Activated naive CD4-positive, alpha-beta T cell treated with anti-CD3 and anti-CD28 coated beads for 36 hours (primary cell): ENCODE data around the gene WASF1. TPM values are rescaled to one million over a fixed set of nuclear protein-coding genes. Genes with fewer than 3 reads are reported as not detected.

Experiments used
- CTCF ChIA-PET: fragments of 350-600 bp; sonication (Branson Sonifier 250); formaldehyde crosslinking; loops from one replicate; lab custom pipeline; 2021; ENCODE audit warnings: antibody characterized with exemption; lab: Charles Lee
- DNase-seq: peaks from one replicate; pipeline ENCODE4 v3.0.0-alpha.2; 2020
- H3K27ac Mint-ChIP-seq: one replicate; pipeline ENCODE4 v1.8.0; 2021; ENCODE audit warnings: mild to moderate bottlenecking, mixed read lengths
- H3K27me3 Mint-ChIP-seq: one replicate; pipeline ENCODE4 v1.8.0; 2021; ENCODE audit warnings: low read depth, mixed read lengths
- H3K36me3 Mint-ChIP-seq: one replicate; pipeline ENCODE4 v1.8.0; 2021; ENCODE audit warnings: low read depth, mixed read lengths
- H3K4me1 Mint-ChIP-seq: one replicate; pipeline ENCODE4 v1.8.0; 2021; ENCODE audit warnings: low read depth, mixed read lengths
- H3K4me3 Mint-ChIP-seq: one replicate; pipeline ENCODE4 v1.8.0; 2021; ENCODE audit warnings: mild to moderate bottlenecking, moderate library complexity, mixed read lengths
- H3K9me3 Mint-ChIP-seq: one replicate; pipeline ENCODE4 v1.8.0; 2021; ENCODE audit warnings: mixed read lengths
- intact Hi-C: fragments of 100-400 bp; cut with micrococcal nuclease; formaldehyde crosslinking; loops from one replicate; pipeline ENCODE4 v1.15.1; 2023
- total RNA-seq, 2 experiments: library from RNA; stranded (reverse); gene quantifications; one replicate each; pipeline ENCODE4 v1.2.3, GENCODE V29; 2021

WASF1 gene
- total RNA-seq, 2 experiments from 2014 or later: 1.3 to 1.5 TPM

GRCh38 chr6:110191477-110191876, 12.0 kb upstream of the WASF1 start:
- peaks cover 29% of the 10 kb centered on the region for H3K4me1 Mint-ChIP-seq
- no peak overlapping the region for H3K4me3 Mint-ChIP-seq
- H3K36me3 Mint-ChIP-seq: peaks cover 8% of the 10 kb centered on the region
- CTCF ChIA-PET: no interaction called here
- intact Hi-C loops: no loop called here
- no peaks in the 10 kb centered on the region for H3K9me3 Mint-ChIP-seq
- DNase-seq: no peak
- H3K27ac Mint-ChIP-seq: no peak overlapping the region
- H3K27me3 Mint-ChIP-seq: no peaks in the 10 kb centered on the region

- Mint-ChIP-seq H3K36me3 (peaks cover 9% of the 10 kb centered on the region), H3K4me1 (peaks cover 33% of the 10 kb centered on the region), H3K9me3 (no peaks in the 10 kb centered on the region), H3K4me3 (no peak overlapping the region), H3K27me3 (no peaks in the 10 kb centered on the region), H3K27ac (no peak overlapping the region)
- no peak for DNase-seq
- CTCF ChIA-PET: no interaction called here
- intact Hi-C loops: no loop called here
Measured at GRCh38 chr6:110190726-110191125, 11.3 kb upstream of the WASF1 start.

GRCh38 chr6:110188791-110189190, 9.3 kb upstream of the WASF1 start:
- no peak overlapping the region for H3K27ac Mint-ChIP-seq
- H3K4me1 Mint-ChIP-seq: peaks cover 35% of the 10 kb centered on the region
- intact Hi-C loops: loop anchor here (10.0 kb wide), 1 partner anchor 734 kb away; the partner anchor contains the start of gene MICAL1
- H3K9me3 Mint-ChIP-seq: no peaks in the 10 kb centered on the region
- H3K36me3 Mint-ChIP-seq: peaks cover 2% of the 10 kb centered on the region
- H3K4me3 Mint-ChIP-seq: no peak overlapping the region
- CTCF ChIA-PET: interaction anchor here (0.7 kb wide), 1 partner anchor 11 kb away, joined by 3 read pairs; no protein-coding TSS in a partner anchor
- DNase-seq: no peak
- H3K27me3 Mint-ChIP-seq: no peaks in the 10 kb centered on the region

- H3K4me3 Mint-ChIP-seq: no peak overlapping the region
- intact Hi-C loops: loop anchor here (10.0 kb wide), 1 partner anchor 731 kb away; the partner anchor contains the start of gene MICAL1
- CTCF ChIA-PET: interaction anchor here (0.7 kb wide), 1 partner anchor 204 kb away, joined by 3 read pairs; no protein-coding TSS in a partner anchor
- no peaks in the 10 kb centered on the region for H3K27me3 Mint-ChIP-seq
- H3K9me3 Mint-ChIP-seq: no peaks in the 10 kb centered on the region
- H3K4me1 Mint-ChIP-seq: peaks cover 31% of the 10 kb centered on the region
- H3K27ac Mint-ChIP-seq: no peak overlapping the region
- peaks cover 1% of the 10 kb centered on the region for H3K36me3 Mint-ChIP-seq
- no peak for DNase-seq
Measured at GRCh38 chr6:110185879-110186278, 6.4 kb upstream of the WASF1 start.

GRCh38 chr6:110183292-110183885, 3.9 kb upstream of the WASF1 start:
- Mint-ChIP-seq H3K36me3 (peaks cover 1% of the 10 kb centered on the region), H3K4me1 (peaks cover 26% of the 10 kb centered on the region), H3K27ac (no peak overlapping the region), H3K4me3 (no peak overlapping the region), H3K27me3 (peaks cover 1% of the 10 kb centered on the region), H3K9me3 (no peaks in the 10 kb centered on the region)
- intact Hi-C loops: loop anchor here (5.0 to 10.0 kb wide), 3 partner anchors 114 to 801 kb away; partner anchors contain the start of genes CD164 and MICAL1
- DNase-seq: no peak
- CTCF ChIA-PET: interaction anchor here (1.3 kb wide), 1 partner anchor 9 kb away, joined by 3 read pairs; no protein-coding TSS in a partner anchor

- intact Hi-C loops: loop anchor here (2.0 to 10.0 kb wide), 4 partner anchors 116 to 799 kb away; partner anchors contain the start of genes CD164, MICAL1 and ZBTB24
- no peak overlapping the region for H3K27ac Mint-ChIP-seq
- peaks cover 18% of the 10 kb centered on the region for H3K4me1 Mint-ChIP-seq
- CTCF ChIA-PET: interaction anchor here (0.7 to 1.1 kb wide), 2 partner anchors 25 to 209 kb away, joined by 3 read pairs; no protein-coding TSS in a partner anchor
- peaks cover 4% of the 10 kb centered on the region for H3K27me3 Mint-ChIP-seq
- no peak overlapping the region for H3K4me3 Mint-ChIP-seq
- DNase-seq: peak; percentile 51
- no peaks in the 10 kb centered on the region for H3K9me3 Mint-ChIP-seq
- no peaks in the 10 kb centered on the region for H3K36me3 Mint-ChIP-seq
Measured at GRCh38 chr6:110181131-110182030, 1.9 kb upstream of the WASF1 start.

GRCh38 chr6:110180228-110181008, 948 bp upstream of the WASF1 start, which contains the start of gene CDC40:
Gene CDC40, plus strand, starts transcription at chr6:110180427. Its CDS starts 18 bp downstream, at chr6:110180445.
- CTCF ChIA-PET: interaction anchor here (0.7 to 2.4 kb wide), 4 partner anchors 208 to 477 kb away, joined by 3 to 13 read pairs (median 3); no protein-coding TSS in a partner anchor
- H3K27ac Mint-ChIP-seq: peak within 1 kb of the TSS; percentile 14
- H3K4me1 Mint-ChIP-seq: peaks cover 10% of the 10 kb centered on the region
- intact Hi-C loops: loop anchor here (1.0 to 10.0 kb wide), 12 partner anchors 54 to 1086 kb away; partner anchors contain the start of genes AK9, AMD1, CD164 and CDK19
- DNase-seq: peak; percentile 64
- no peak within 1 kb of the TSS for H3K4me3 Mint-ChIP-seq
- no peaks in the 10 kb centered on the region for H3K36me3 Mint-ChIP-seq
- no peaks in the 10 kb centered on the region for H3K9me3 Mint-ChIP-seq
- peaks cover 4% of the 10 kb centered on the region for H3K27me3 Mint-ChIP-seq

- H3K4me3 Mint-ChIP-seq: no peak overlapping the region
- peaks cover 7% of the 10 kb centered on the region for H3K27me3 Mint-ChIP-seq
- no peaks in the 10 kb centered on the region for H3K36me3 Mint-ChIP-seq
- CTCF ChIA-PET: interaction anchor here (0.7 to 2.4 kb wide), 11 partner anchors 10 to 594 kb away, joined by 3 to 13 read pairs (median 3); no protein-coding TSS in a partner anchor
- DNase-seq: peak; percentile 69
- no peaks in the 10 kb centered on the region for H3K9me3 Mint-ChIP-seq
- H3K4me1 Mint-ChIP-seq: peaks cover 3% of the 10 kb centered on the region
- intact Hi-C loops: loop anchor here (1.0 to 5.0 kb wide), 4 partner anchors 137 to 652 kb away; no protein-coding TSS in a partner anchor
- peak overlapping the region; percentile 33 for H3K27ac Mint-ChIP-seq
Measured at GRCh38 chr6:110178626-110179405, 654 bp downstream of the WASF1 start.

GRCh38 chr6:110173506-110174132, 5.9 kb downstream of the WASF1 start:
- H3K9me3 Mint-ChIP-seq: no peaks in the 10 kb centered on the region
- intact Hi-C loops: no loop called here
- H3K27me3 Mint-ChIP-seq: peaks cover 15% of the 10 kb centered on the region
- H3K36me3 Mint-ChIP-seq: no peaks in the 10 kb centered on the region
- H3K4me1 Mint-ChIP-seq: peaks cover 3% of the 10 kb centered on the region
- CTCF ChIA-PET: interaction anchor here (0.8 kb wide), 1 partner anchor 10 kb away, joined by 3 read pairs; no protein-coding TSS in a partner anchor
- H3K4me3 Mint-ChIP-seq: no peak overlapping the region
- no peak for DNase-seq
- H3K27ac Mint-ChIP-seq: no peak overlapping the region

GRCh38 chr6:110170081-110170480, 9.4 kb downstream of the WASF1 start:
- CTCF ChIA-PET: no interaction called here
- intact Hi-C loops: no loop called here
- H3K4me3 Mint-ChIP-seq: no peak overlapping the region
- DNase-seq: no peak
- no peaks in the 10 kb centered on the region for H3K4me1 Mint-ChIP-seq
- H3K27me3 Mint-ChIP-seq: peaks cover 11% of the 10 kb centered on the region
- H3K36me3 Mint-ChIP-seq: no peaks in the 10 kb centered on the region
- no peaks in the 10 kb centered on the region for H3K9me3 Mint-ChIP-seq
- no peak overlapping the region for H3K27ac Mint-ChIP-seq
